Measurements from ENCODE around the gene ARMC7. TPM values are rescaled to one million over a fixed set of nuclear protein-coding genes. Genes with fewer than 3 reads are reported as not detected.
"Not testable (repeated sequence)": the region's sequence is repeated elsewhere in the genome, so short reads cannot be mapped to it uniquely, and the experiment has no call there.

The ARMC7 gene
- total RNA-seq, 1 donor from 2014 or later, result 13.0 TPM

GRCh38 chr17:75144816-75145512, 35.2 kb downstream of the ARMC7 start:
- intact Hi-C loops (cut with micrococcal nuclease), result no loop called here
- no peak for DNase-seq (ENCODE audit: low spot score)
- Mint-ChIP-seq H3K9me3 (no peaks in the 10 kb centered on the region), H3K36me3 (ENCODE audit: low read depth) (peaks cover 47% of the 10 kb centered on the region), H3K4me3 (no peak overlapping the region), H3K27me3 (ENCODE audit: insufficient read depth) (no peaks in the 10 kb centered on the region), H3K4me1 (ENCODE audit: low read depth) (peaks cover 39% of the 10 kb centered on the region), H3K27ac (no peak overlapping the region)

- Mint-ChIP-seq H3K27ac (peak overlapping the region; percentile 18), H3K4me1 (ENCODE audit: low read depth) (peaks cover 27% of the 10 kb centered on the region), H3K27me3 (ENCODE audit: insufficient read depth) (no peaks in the 10 kb centered on the region), H3K36me3 (ENCODE audit: low read depth) (peaks cover 40% of the 10 kb centered on the region), H3K9me3 (no peaks in the 10 kb centered on the region), H3K4me3 (no peak overlapping the region)
- no peak for DNase-seq (ENCODE audit: low spot score)
- intact Hi-C loops (cut with micrococcal nuclease), result no loop called here
These were observed 36.8 kb downstream of the ARMC7 start for GRCh38 chr17:75146592-75146991.

DNA sequence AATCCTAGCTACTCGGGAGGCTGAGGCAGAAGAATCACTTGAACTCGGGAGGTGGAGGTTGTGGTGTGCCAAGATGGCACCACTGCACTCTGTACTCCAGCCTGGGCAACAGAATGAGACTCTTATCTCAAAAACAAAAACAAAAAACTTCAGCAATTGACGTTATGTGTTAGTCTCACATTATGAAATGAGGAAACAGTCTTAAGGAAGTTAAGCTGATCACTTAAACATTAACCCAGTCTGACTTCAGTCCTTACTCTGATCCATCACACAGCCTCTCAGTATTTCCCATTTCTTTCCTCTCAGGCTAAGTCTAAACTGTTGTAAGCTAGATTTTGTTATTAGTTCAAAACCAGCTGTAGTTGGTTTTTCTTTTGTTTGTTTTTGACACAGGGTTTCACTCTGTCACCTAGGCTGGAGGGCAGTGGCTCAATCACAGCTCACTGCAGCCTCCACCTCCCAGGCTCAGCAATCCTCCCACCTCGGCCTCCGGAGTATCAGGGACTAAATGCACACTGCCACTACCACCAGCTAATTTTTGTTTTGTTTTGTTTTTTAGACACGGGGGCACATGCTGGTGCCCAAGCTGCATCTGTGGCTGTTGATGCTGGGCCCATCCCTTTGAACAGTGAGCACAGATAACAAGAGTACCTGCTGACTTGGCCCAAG, 38.2 kb downstream of the ARMC7 start:
- no peak overlapping the region for H3K27ac Mint-ChIP-seq
- no peaks in the 10 kb centered on the region for H3K27me3 Mint-ChIP-seq (ENCODE audit: insufficient read depth)
- no peak overlapping the region for H3K4me3 Mint-ChIP-seq
- peaks cover 48% of the 10 kb centered on the region for H3K36me3 Mint-ChIP-seq (ENCODE audit: low read depth)
- peaks cover 37% of the 10 kb centered on the region for H3K4me1 Mint-ChIP-seq (ENCODE audit: low read depth)
- H3K9me3 Mint-ChIP-seq, result no peaks in the 10 kb centered on the region
- intact Hi-C loops (cut with micrococcal nuclease), result no loop called here
- DNase-seq (ENCODE audit: low spot score), result no peak

DNA sequence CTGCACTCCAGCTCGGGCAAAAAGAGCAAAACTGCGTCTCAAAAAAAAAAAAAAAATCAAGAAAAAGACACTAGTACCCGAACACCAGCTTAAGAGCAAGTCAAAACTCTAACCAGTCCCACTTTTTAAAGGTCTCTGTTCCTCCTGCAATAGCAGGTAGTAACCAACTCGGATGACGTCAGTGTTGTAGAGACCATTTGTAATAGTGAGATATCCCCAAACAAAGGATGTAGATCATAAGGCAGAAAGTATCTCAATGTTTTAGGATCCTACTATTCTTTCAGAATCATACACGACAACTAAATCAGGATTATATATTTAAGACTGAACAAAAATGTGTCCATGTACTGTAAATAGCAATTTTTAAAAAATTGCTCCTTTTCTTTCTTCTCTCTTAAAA, 42.2 kb downstream of the ARMC7 start:
- peak overlapping the region; percentile 97 for H3K4me3 Mint-ChIP-seq
- no peak overlapping the region for H3K27ac Mint-ChIP-seq
- H3K9me3 Mint-ChIP-seq, result no peaks in the 10 kb centered on the region
- H3K4me1 Mint-ChIP-seq (ENCODE audit: low read depth), result peaks cover 50% of the 10 kb centered on the region
- DNase-seq (ENCODE audit: low spot score), result no peak
- peaks cover 30% of the 10 kb centered on the region for H3K36me3 Mint-ChIP-seq (ENCODE audit: low read depth)
- no peaks in the 10 kb centered on the region for H3K27me3 Mint-ChIP-seq (ENCODE audit: insufficient read depth)
- intact Hi-C loops (cut with micrococcal nuclease), result loop anchor here (5.0 kb wide), 1 partner anchor 105 kb away; the partner anchor contains the start of genes ATP5PD and KCTD2

- intact Hi-C loops (cut with micrococcal nuclease), result loop anchor here (5.0 kb wide), 1 partner anchor 105 kb away; the partner anchor contains the start of genes ATP5PD and KCTD2
- H3K36me3 Mint-ChIP-seq (ENCODE audit: low read depth), result peaks cover 24% of the 10 kb centered on the region
- peak overlapping the region; percentile 93 for H3K27ac Mint-ChIP-seq
- no peak for DNase-seq (ENCODE audit: low spot score)
- peaks cover 47% of the 10 kb centered on the region for H3K4me1 Mint-ChIP-seq (ENCODE audit: low read depth)
- peak overlapping the region; percentile 97 for H3K4me3 Mint-ChIP-seq
- H3K27me3 Mint-ChIP-seq (ENCODE audit: insufficient read depth), result no peaks in the 10 kb centered on the region
- no peaks in the 10 kb centered on the region for H3K9me3 Mint-ChIP-seq
These were observed 42.8 kb downstream of the ARMC7 start for GRCh38 chr17:75152523-75152921.

DNA sequence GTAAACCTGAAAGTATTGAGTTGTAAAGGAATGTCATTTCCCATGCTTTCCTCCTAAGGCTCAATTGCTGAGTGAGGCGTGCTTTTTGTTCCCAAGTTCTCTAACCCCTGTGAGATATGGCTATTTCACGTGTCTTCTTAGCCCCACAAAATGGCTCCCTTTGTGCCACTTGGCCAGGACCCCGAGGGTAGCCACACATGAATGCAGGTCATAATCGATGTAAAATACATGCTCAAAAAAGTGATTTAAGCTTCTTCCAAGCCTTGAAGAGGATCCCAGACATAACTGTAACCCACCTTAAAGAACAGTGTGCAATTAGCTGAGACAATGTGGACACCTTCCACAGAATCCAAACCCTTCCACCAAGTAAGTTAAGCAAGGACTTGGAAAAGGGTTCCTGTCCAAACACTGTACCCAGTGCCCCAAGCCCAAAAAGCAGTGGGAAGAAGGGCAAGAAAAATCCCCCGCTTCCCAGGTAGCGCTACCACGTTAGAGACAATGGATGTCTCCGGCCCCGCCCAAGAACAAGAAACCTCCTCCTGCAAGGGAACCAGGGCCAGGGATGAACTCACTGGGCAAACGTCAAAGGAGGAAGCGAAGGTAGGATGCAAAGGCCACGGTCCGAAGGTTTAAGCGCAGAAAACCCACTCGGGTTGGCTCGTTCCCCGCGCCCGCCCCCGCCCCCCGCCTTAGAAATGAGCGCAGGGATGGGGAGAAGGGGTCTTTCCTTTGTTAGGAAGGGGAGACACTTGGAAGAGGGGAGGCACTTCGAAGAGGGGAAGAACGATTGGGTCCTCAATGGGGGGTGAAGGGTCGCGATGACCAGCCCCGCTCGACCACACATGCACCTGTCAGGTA, 43.4 kb downstream of the ARMC7 start:
- no peaks in the 10 kb centered on the region for H3K9me3 Mint-ChIP-seq
- H3K36me3 Mint-ChIP-seq (ENCODE audit: low read depth), result peaks cover 18% of the 10 kb centered on the region
- H3K4me1 Mint-ChIP-seq (ENCODE audit: low read depth), result peaks cover 42% of the 10 kb centered on the region
- peak; percentile 12 for DNase-seq (ENCODE audit: low spot score)
- peak overlapping the region; percentile 97 for H3K4me3 Mint-ChIP-seq
- H3K27ac Mint-ChIP-seq, result peak overlapping the region; percentile 93
- no peaks in the 10 kb centered on the region for H3K27me3 Mint-ChIP-seq (ENCODE audit: insufficient read depth)
- intact Hi-C loops (cut with micrococcal nuclease), result loop anchor here (5.0 kb wide), 1 partner anchor 106 kb away; the partner anchor contains the start of genes ATP5PD and KCTD2

DNA sequence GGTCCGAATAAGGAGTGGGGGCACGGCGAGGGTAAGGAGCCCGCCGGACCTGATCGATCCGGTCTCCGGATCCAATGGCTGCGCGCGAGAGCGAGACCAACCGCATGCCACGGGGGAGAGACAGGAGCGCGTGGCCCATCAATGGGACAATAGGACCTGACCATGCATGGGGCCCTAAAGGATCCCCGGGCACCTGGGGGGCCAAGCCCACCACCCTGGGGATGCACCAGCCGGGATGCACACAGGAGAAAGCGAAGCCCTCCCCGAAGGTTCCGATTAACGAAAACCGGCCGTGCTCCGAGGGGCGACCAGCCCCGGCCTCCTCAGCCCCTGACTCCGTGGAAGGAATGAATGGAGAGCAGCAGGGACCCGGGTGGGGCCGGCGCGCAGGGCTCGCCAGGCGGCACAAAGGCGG, 44.0 kb downstream of the ARMC7 start:
- Mint-ChIP-seq H3K36me3 (ENCODE audit: low read depth) (peaks cover 15% of the 10 kb centered on the region), H3K4me1 (ENCODE audit: low read depth) (peaks cover 35% of the 10 kb centered on the region), H3K4me3 (peak overlapping the region; percentile 97), H3K9me3 (no peaks in the 10 kb centered on the region), H3K27ac (peak overlapping the region; percentile 93), H3K27me3 (ENCODE audit: insufficient read depth) (no peaks in the 10 kb centered on the region)
- intact Hi-C loops (cut with micrococcal nuclease), result loop anchor here (1.0 to 5.0 kb wide), 10 partner anchors 17 to 136 kb away; partner anchors contain the start of genes ARMC7, ATP5PD, GGA3 and KCTD2
- peak; percentile 22 for DNase-seq (ENCODE audit: low spot score)

GRCh38 chr17:75154195-75155106, 44.7 kb downstream of the ARMC7 start, which contains the start of gene JPT1:
TSS of gene JPT1 (minus strand) at chr17:75154512. CDS start at chr17:75154397, 115 bp downstream.
- Mint-ChIP-seq H3K9me3 (no peaks in the 10 kb centered on the region), H3K27me3 (ENCODE audit: insufficient read depth) (no peaks in the 10 kb centered on the region), H3K36me3 (ENCODE audit: low read depth) (peaks cover 15% of the 10 kb centered on the region), H3K27ac (peak within 1 kb of the TSS; percentile 93), H3K4me3 (peak within 1 kb of the TSS; percentile 97), H3K4me1 (ENCODE audit: low read depth) (peaks cover 34% of the 10 kb centered on the region)
- intact Hi-C loops (cut with micrococcal nuclease), result loop anchor here (1.0 to 5.0 kb wide), 10 partner anchors 16 to 135 kb away; partner anchors contain the start of genes ARMC7, ATP5PD, GGA3 and KCTD2
- peak; percentile 97 for DNase-seq (ENCODE audit: low spot score)

GRCh38 chr17:75155191-75155601, 45.4 kb downstream of the ARMC7 start:
- Mint-ChIP-seq H3K27me3 (ENCODE audit: insufficient read depth) (no peaks in the 10 kb centered on the region), H3K4me1 (ENCODE audit: low read depth) (peaks cover 28% of the 10 kb centered on the region), H3K4me3 (no peak overlapping the region), H3K36me3 (ENCODE audit: low read depth) (peaks cover 11% of the 10 kb centered on the region), H3K9me3 (no peaks in the 10 kb centered on the region), H3K27ac (peak overlapping the region; percentile 70)
- intact Hi-C loops (cut with micrococcal nuclease), result loop anchor here (2.0 kb wide), 1 partner anchor 16 kb away; no protein-coding TSS in a partner anchor
- DNase-seq (ENCODE audit: low spot score), result no peak

- H3K27ac Mint-ChIP-seq; intact Hi-C loops (cut with micrococcal nuclease); H3K4me3 Mint-ChIP-seq; H3K36me3 Mint-ChIP-seq (ENCODE audit: low read depth); H3K9me3 Mint-ChIP-seq; H3K27me3 Mint-ChIP-seq (ENCODE audit: insufficient read depth); DNase-seq (ENCODE audit: low spot score): not testable (repeated sequence)
- H3K4me1 Mint-ChIP-seq (ENCODE audit: low read depth), result peaks cover 13% of the 10 kb centered on the region
These were observed 48.7 kb downstream of the ARMC7 start for GRCh38 chr17:75158480-75158879.

- H3K4me3 Mint-ChIP-seq, result no peak overlapping the region
- no peak overlapping the region for H3K27ac Mint-ChIP-seq
- peaks cover 9% of the 10 kb centered on the region for H3K36me3 Mint-ChIP-seq (ENCODE audit: low read depth)
- H3K4me1 Mint-ChIP-seq (ENCODE audit: low read depth), result peaks cover 11% of the 10 kb centered on the region
- intact Hi-C loops (cut with micrococcal nuclease), result no loop called here
- H3K27me3 Mint-ChIP-seq (ENCODE audit: insufficient read depth), result no peaks in the 10 kb centered on the region
- DNase-seq (ENCODE audit: low spot score), result no peak
- H3K9me3 Mint-ChIP-seq, result no peaks in the 10 kb centered on the region
These were observed 49.6 kb downstream of the ARMC7 start for GRCh38 chr17:75159196-75160031.

Measured in activated T-helper 1 cell treated with anti-CD3 and anti-CD28 coated beads, Interleukin-12 subunit alpha, Interleukin-12 subunit beta, Interleukin-2, Interleukin-4 antibody, amounts not matched to agents 30 ng/mL and 10 ng/mL and 1 ng/mL, durations not matched to agents 14 hours and 24 hours and 36 hours (primary cell).